Pancreas (tissue), 10 donors: ENCODE results near the gene NAPG. TPM values are rescaled to one million over a fixed set of nuclear protein-coding genes. Genes with fewer than 3 reads are reported as not detected.

Experiments used
- ATAC-seq, 4 donors: fragments of 200-7000 bp; cut with Tn5 transposase; one replicate each; pipeline versions ENCODE4 v1.8.0 to v1.9.1; 2020; ENCODE audit warnings: mild to moderate bottlenecking in 4 of 4, moderate library complexity in 4 of 4
- DNase-seq, 6 donors: peaks; one replicate each; pipeline ENCODE4 v3.0.0-alpha.2; 2020
- FAIRE-seq: peaks from 2 replicates; lab custom pipeline; 2012; peaks lifted over from hg19 to GRCh38; lab: Jason Lieb, UNC
- H3K27ac ChIP-seq, 4 donors: fragments of 200-600 bp; sonication (generic); 1 replicate in 3 of 4; 2 replicates in 1 of 4; pipeline versions ENCODE4 v1.5.0 to v1.8.0; 2020
- H3K27me3 ChIP-seq, 4 donors: fragments of 200-600 bp; one replicate each; pipeline ENCODE4 v1.8.0; 2021
- H3K36me3 ChIP-seq, 3 donors: fragments of 200-600 bp; sonication (generic) in 1 of 3; one replicate each; pipeline versions ENCODE4 v1.5.0 to v1.8.0; 2020 to 2021
- H3K4me1 ChIP-seq, 3 donors: fragments of 200-600 bp; one replicate each; pipeline ENCODE4 v1.8.0; 2021
- H3K4me3 ChIP-seq, 4 donors: fragments of 200-600 bp; sonication (generic) in 2 of 4; one replicate each; pipeline versions ENCODE4 v1.5.0 to v1.8.0; 2020 to 2021
- H3K9me3 ChIP-seq, 4 donors: fragments of 200-600 bp; one replicate each; pipeline ENCODE4 v1.8.0; 2021
- CTCF ChIP-seq, 4 donors: fragments of 200-600 bp; sonication (generic) in 3 of 4; IDR thresholded peaks; one replicate each; pipeline versions ENCODE4 v1.5.0 to v1.8.0; 2021; ENCODE audit warnings: antibody characterized with exemption in 4 of 4
- WGBS, 2 donors: extraction: QIAGEN DNeasy Blood & Tissue Kit; methylation state at CpG; one replicate each; pipeline ENCODE4 v1.1.7; 2013; 5-methylcytosine and 5-hydroxymethylcytosine counted together
- intact Hi-C, 3 donors: fragments of 100-400 bp; cut with DNase I; formaldehyde crosslinking; loops; one replicate each; pipeline versions ENCODE4 v1.11.1 to v1.14.2; 2022
- polyA plus RNA-seq, 2 donors: library from polyadenylated mRNA; stranded (reverse); fragments of 200-250 nt; gene quantifications; one replicate each; pipeline ENCODE4 v1.2.3, GENCODE V29; 2013
- total RNA-seq, 6 donors: library from RNA; stranded (reverse); fragmentation: NEBNext Ultra II Directional in 4 of 6; extraction: Animal tissue kit (Norgen Biotek cat#: 25700) in 4 of 6; gene quantifications; one replicate each; pipeline versions ENCODE4 v1.2.1 to v1.2.4, GENCODE V29; 2021 to 2023
- donor health status: healthy with polysubstance abuse.
- donor health status: DM: no; HTN: no; CAD: no; lungs with moderate emphysema.
- donor health status: DM: no; HTN: no; CAD: no.
- donor health status: control.
- donor health status: control.
- donor health status: Bipolar disorder and iron deficiency.
- donor health status: DM: yes; HTN: yes; CAD: no.
- donor health status: DM: no; HTN: no; CAD: no.
- donor health status: DM: no; HTN: no; CAD: no.
- donor health status: DM: yes; HTN: yes; CAD: no.

Gene NAPG
- total and polyA plus RNA-seq, 8 donors: 7.1 to 21.2 (median 14.8) TPM

GRCh38 chr18:10508591-10508990 lies 17.2 kb upstream of the NAPG start:
- H3K27me3 ChIP-seq: no peaks in the 10 kb centered on the region
- no peak overlapping the region for H3K4me3 ChIP-seq
- DNase-seq (no peak), FAIRE-seq (no peak), ATAC-seq (no peak)
- no peaks in the 10 kb centered on the region for H3K4me1 ChIP-seq
- H3K27ac ChIP-seq: no peak overlapping the region
- intact Hi-C loops: no loop called here
- TF ChIP-seq CTCF (IDR thresholded peaks at IDR 0.05): no peak
- H3K9me3 ChIP-seq: peaks cover 0 to 3% (median 0%) of the 10 kb centered on the region in 4 donors
- no peaks in the 10 kb centered on the region for H3K36me3 ChIP-seq

GRCh38 chr18:10511236-10511635 lies 14.6 kb upstream of the NAPG start:
- ATAC-seq (no peak), DNase-seq (no peak), FAIRE-seq (no peak)
- intact Hi-C loops: loop anchor here in 1 of 3 donors (10.0 kb wide), 1 partner anchor 536 kb away; no protein-coding TSS in a partner anchor
- no peak overlapping the region for H3K27ac ChIP-seq
- H3K4me3 ChIP-seq: no peak overlapping the region
- H3K4me1 ChIP-seq: no peaks in the 10 kb centered on the region
- no peak for TF ChIP-seq CTCF (IDR thresholded peaks at IDR 0.05)
- WGBS, 2 donors: 65 to 69% methylated on average over 2 of the region's 2 CpGs
- no peaks in the 10 kb centered on the region for H3K27me3 ChIP-seq
- H3K9me3 ChIP-seq: peaks cover 0 to 3% (median 0%) of the 10 kb centered on the region in 4 donors
- no peaks in the 10 kb centered on the region for H3K36me3 ChIP-seq

- FAIRE-seq: no peak
- no peak for TF ChIP-seq CTCF (IDR thresholded peaks at IDR 0.05)
- DNase-seq: no peak
- 56 to 62% methylated on average over 3 of the region's 3 CpGs for WGBS, 2 donors
- peak in 1 of 4 donors; percentile 18 for ATAC-seq
- Histone ChIP-seq H3K36me3 (no peaks in the 10 kb centered on the region), H3K4me1 (peaks cover 0 to 3% (median 0%) of the 10 kb centered on the region in 3 donors), H3K27ac (no peak overlapping the region), H3K27me3 (no peaks in the 10 kb centered on the region), H3K9me3 (no peaks in the 10 kb centered on the region), H3K4me3 (no peak overlapping the region)
- intact Hi-C loops: loop anchor here in 1 of 3 donors (10.0 kb wide), 1 partner anchor 539 kb away; no protein-coding TSS in a partner anchor
Observed at GRCh38 chr18:10514082-10514481, 11.7 kb upstream of the NAPG start.

- DNase-seq: no peak
- ATAC-seq: no peak
- Histone ChIP-seq H3K4me1 (peaks cover 0 to 7% (median under 1%) of the 10 kb centered on the region in 3 donors), H3K4me3 (no peak overlapping the region), H3K27me3 (no peaks in the 10 kb centered on the region), H3K9me3 (no peaks in the 10 kb centered on the region), H3K27ac (no peak overlapping the region), H3K36me3 (no peaks in the 10 kb centered on the region)
- intact Hi-C loops: loop anchor here in 1 of 3 donors (10.0 kb wide), 1 partner anchor 540 kb away; no protein-coding TSS in a partner anchor
- TF ChIP-seq CTCF (IDR thresholded peaks at IDR 0.05): no peak
- no peak for FAIRE-seq
Observed at GRCh38 chr18:10514601-10515000, 11.2 kb upstream of the NAPG start.

GRCh38 chr18:10515456-10515855 lies 10.4 kb upstream of the NAPG start:
- FAIRE-seq (no peak), ATAC-seq (no peak), DNase-seq (no peak)
- no peak for TF ChIP-seq CTCF (IDR thresholded peaks at IDR 0.05)
- H3K9me3 ChIP-seq: no peaks in the 10 kb centered on the region
- no peaks in the 10 kb centered on the region for H3K36me3 ChIP-seq
- peaks cover 0 to 15% (median 4%) of the 10 kb centered on the region in 3 donors for H3K4me1 ChIP-seq
- no peak overlapping the region for H3K27ac ChIP-seq
- no peak overlapping the region for H3K4me3 ChIP-seq
- no peaks in the 10 kb centered on the region for H3K27me3 ChIP-seq
- WGBS, 2 donors: 65 to 68% methylated on average over 4 of the region's 4 CpGs
- intact Hi-C loops: loop anchor here (5.0 to 10.0 kb wide), 2 partner anchors 541 to 548 kb away; no protein-coding TSS in a partner anchor
